Esophagus (tissue), 2 donors: ENCODE results near the gene OR6N1. TPM values are rescaled to one million over a fixed set of nuclear protein-coding genes. Genes with fewer than 3 reads are reported as not detected.

Experiments used
- H3K27ac ChIP-seq, 2 donors: one replicate each; pipeline ENCODE4 v1.5.1; 2013; ENCODE audit warnings: low read depth in 2 of 2, mild to moderate bottlenecking in 2 of 2, inconsistent platforms in 1 of 2, low read length in 1 of 2, moderate library complexity in 1 of 2
- H3K27me3 ChIP-seq, 2 donors: one replicate each; pipeline ENCODE4 v1.6.1; 2013; ENCODE audit warnings: low read length in 2 of 2, control low read depth in 1 of 2, mild to moderate bottlenecking in 1 of 2; ENCODE audit not compliant: insufficient read depth in 2 of 2, control insufficient read depth in 1 of 2
- H3K36me3 ChIP-seq, 2 donors: one replicate each; pipeline ENCODE4 v1.6.1; 2013; ENCODE audit warnings: low read length in 1 of 2; ENCODE audit not compliant: control insufficient read depth in 2 of 2, insufficient read depth in 2 of 2
- H3K4me1 ChIP-seq, 2 donors: one replicate each; pipeline ENCODE4 v1.6.1; 2013; ENCODE audit warnings: low read length in 1 of 2; ENCODE audit not compliant: control insufficient read depth in 2 of 2, insufficient read depth in 2 of 2
- H3K4me3 ChIP-seq, 2 donors: one replicate each; pipeline ENCODE4 v1.5.1; 2013; ENCODE audit warnings: low read length in 2 of 2, mild to moderate bottlenecking in 2 of 2, low read depth in 1 of 2, moderate library complexity in 1 of 2
- H3K9me3 ChIP-seq, 2 donors: one replicate each; pipeline ENCODE4 v1.6.1; 2013; ENCODE audit warnings: mild to moderate bottlenecking in 2 of 2, low read depth in 1 of 2, low read length in 1 of 2, moderate library complexity in 1 of 2; ENCODE audit not compliant: control insufficient read depth in 2 of 2, insufficient read depth in 1 of 2
- WGBS, 2 donors: extraction: QIAGEN DNeasy Blood & Tissue Kit; methylation state at CpG; one replicate each; pipeline ENCODE4 v1.1.7; 2013; 5-methylcytosine and 5-hydroxymethylcytosine counted together
- polyA plus RNA-seq, 2 donors: library from polyadenylated mRNA; stranded (reverse); fragments of 200-250 nt; gene quantifications; one replicate each; pipeline ENCODE4 v1.2.3, GENCODE V29; 2013
- donor health status: healthy with polysubstance abuse.
- donor health status: Bipolar disorder and iron deficiency.

The OR6N1 gene
- polyA plus RNA-seq, 2 donors = not detected

GRCh38 chr1:158719664-158720063, 52.3 kb downstream of the OR6N1 start:
- 48 to 57% methylated on average over 3 of the region's 3 CpGs for WGBS, 2 donors
- Histone ChIP-seq H3K36me3 (no peaks in the 10 kb centered on the region), H3K27ac (no peak overlapping the region), H3K9me3 (no peaks in the 10 kb centered on the region), H3K4me1 (no peaks in the 10 kb centered on the region), H3K27me3 (no peaks in the 10 kb centered on the region), H3K4me3 (no peak overlapping the region)

- Histone ChIP-seq H3K36me3 (no peaks in the 10 kb centered on the region), H3K4me3 (no peak overlapping the region), H3K27me3 (no peaks in the 10 kb centered on the region), H3K4me1 (no peaks in the 10 kb centered on the region), H3K27ac (no peak overlapping the region), H3K9me3 (no peaks in the 10 kb centered on the region)
- 77 to 85% methylated on average over 6 of the region's 6 CpGs for WGBS, 2 donors
Observed at GRCh38 chr1:158717344-158717743, 54.7 kb downstream of the OR6N1 start.

- H3K27ac ChIP-seq = no peak overlapping the region
- WGBS, 2 donors = 66 to 70% methylated on average over 1 of the region's 1 CpG
- H3K36me3 ChIP-seq = no peaks in the 10 kb centered on the region
- H3K4me1 ChIP-seq = no peaks in the 10 kb centered on the region
- H3K27me3 ChIP-seq = no peaks in the 10 kb centered on the region
- no peaks in the 10 kb centered on the region for H3K9me3 ChIP-seq
- no peak overlapping the region for H3K4me3 ChIP-seq
Observed at GRCh38 chr1:158716335-158716734, 55.7 kb downstream of the OR6N1 start.

GRCh38 chr1:158714754-158715153, 57.2 kb downstream of the OR6N1 start:
- no peaks in the 10 kb centered on the region for H3K9me3 ChIP-seq
- no peak overlapping the region for H3K4me3 ChIP-seq
- H3K27me3 ChIP-seq = no peaks in the 10 kb centered on the region
- H3K36me3 ChIP-seq = no peaks in the 10 kb centered on the region
- no peaks in the 10 kb centered on the region for H3K4me1 ChIP-seq
- H3K27ac ChIP-seq = no peak overlapping the region
- 20 to 29% methylated on average over 1 of the region's 1 CpG for WGBS, 2 donors

Other genes with a start within 250 kb of the OR6N1 start
- not detected for gene OR6Y1, start 217.8 kb downstream of the OR6N1 start, polyA plus RNA-seq
- gene OR6P1, start 201.6 kb downstream of the OR6N1 start, polyA plus RNA-seq = not detected
- not detected for gene OR10X1, start 192.3 kb downstream of the OR6N1 start, polyA plus RNA-seq
- not detected for gene OR10Z1, start 166.9 kb downstream of the OR6N1 start, polyA plus RNA-seq
- gene SPTA1, start 85.5 kb downstream of the OR6N1 start, polyA plus RNA-seq = under 1 TPM in 1 of 2 donors, not detected in 1; 0.04 TPM
- not detected for gene OR6K2, start 71.5 kb downstream of the OR6N1 start, polyA plus RNA-seq
- gene OR6K3, start 51.5 kb downstream of the OR6N1 start, polyA plus RNA-seq = not detected
- not detected for gene OR6K6, start 17.5 kb downstream of the OR6N1 start, polyA plus RNA-seq
- not detected for gene OR6N2, start 9.0 kb upstream of the OR6N1 start, polyA plus RNA-seq
- gene MNDA, start 59.2 kb upstream of the OR6N1 start, polyA plus RNA-seq = under 1 TPM; 0.49 to 0.93 TPM
- gene PYHIN1, start 159.4 kb upstream of the OR6N1 start, polyA plus RNA-seq = under 1 TPM; 0.28 to 0.31 TPM
- 10 to 100 TPM; 88.4 to 93.8 TPM for gene IFI16, start 237.7 kb upstream of the OR6N1 start, polyA plus RNA-seq